ENCODE measurements around the gene SKIC2.

Gene SKIC2

GRCh38 chr6:31949926-31950548 lies 8.9 kb upstream of the SKIC2 start:
- H3K27ac ChIP-seq, result no peak overlapping the region
- TF ChIP-seq, protein P1, sequence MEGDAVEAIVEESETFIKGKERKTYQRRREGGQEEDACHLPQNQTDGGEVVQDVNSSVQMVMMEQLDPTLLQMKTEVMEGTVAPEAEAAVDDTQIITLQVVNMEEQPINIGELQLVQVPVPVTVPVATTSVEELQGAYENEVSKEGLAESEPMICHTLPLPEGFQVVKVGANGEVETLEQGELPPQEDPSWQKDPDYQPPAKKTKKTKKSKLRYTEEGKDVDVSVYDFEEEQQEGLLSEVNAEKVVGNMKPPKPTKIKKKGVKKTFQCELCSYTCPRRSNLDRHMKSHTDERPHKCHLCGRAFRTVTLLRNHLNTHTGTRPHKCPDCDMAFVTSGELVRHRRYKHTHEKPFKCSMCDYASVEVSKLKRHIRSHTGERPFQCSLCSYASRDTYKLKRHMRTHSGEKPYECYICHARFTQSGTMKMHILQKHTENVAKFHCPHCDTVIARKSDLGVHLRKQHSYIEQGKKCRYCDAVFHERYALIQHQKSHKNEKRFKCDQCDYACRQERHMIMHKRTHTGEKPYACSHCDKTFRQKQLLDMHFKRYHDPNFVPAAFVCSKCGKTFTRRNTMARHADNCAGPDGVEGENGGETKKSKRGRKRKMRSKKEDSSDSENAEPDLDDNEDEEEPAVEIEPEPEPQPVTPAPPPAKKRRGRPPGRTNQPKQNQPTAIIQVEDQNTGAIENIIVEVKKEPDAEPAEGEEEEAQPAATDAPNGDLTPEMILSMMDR (IDR thresholded peaks at IDR 0.05; ENCODE audit: low read depth, low read length, missing control alignments), result no peak
- no peaks in the 10 kb centered on the region for H3K27me3 ChIP-seq (replicated peaks)
- H3K36me3 ChIP-seq (replicated peaks), result peaks cover 40% of the 10 kb centered on the region
- in situ Hi-C loops (cut with HindIII; ENCODE audit: low pct_ligation_motif_present, low sequenced_read_pairs), result no loop called here
- H3K4me3 ChIP-seq (ENCODE audit: low read depth, low read length), result no peak overlapping the region
- DNase-seq, result no peak

DNA sequence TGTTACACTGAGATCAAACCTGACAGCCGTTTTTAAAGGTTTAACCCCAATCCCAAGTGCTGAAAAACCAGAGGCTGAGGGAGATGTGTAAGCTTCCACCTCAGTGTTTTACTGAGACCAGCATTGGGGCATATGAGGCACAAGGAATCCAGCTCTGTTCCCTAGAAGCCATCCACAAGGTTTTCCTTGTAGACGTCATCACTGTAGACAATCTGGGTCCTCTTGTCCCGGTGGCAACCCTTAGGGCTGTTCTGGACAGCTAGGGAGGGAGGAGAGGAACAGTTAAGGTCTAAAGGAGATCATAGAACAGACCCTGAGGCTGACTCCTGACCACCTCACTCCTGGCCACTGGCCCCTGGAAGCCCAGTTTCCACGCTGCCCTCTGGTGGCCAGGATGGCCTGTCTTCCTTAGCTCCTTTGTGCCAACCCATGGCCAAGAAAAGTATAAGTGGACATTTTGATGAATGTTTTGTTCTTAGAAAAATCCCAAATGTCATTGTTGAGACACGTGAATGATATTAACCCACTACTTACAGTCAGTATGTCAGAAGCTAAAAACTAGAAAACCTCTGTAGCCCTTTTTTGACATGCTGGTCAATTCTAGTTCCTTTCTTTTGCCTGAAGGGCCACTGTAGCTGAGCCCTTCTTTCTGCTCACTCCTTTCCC lies 6.7 kb upstream of the SKIC2 start:
- Histone ChIP-seq H3K27ac (no peak overlapping the region), H3K4me3 (ENCODE audit: low read depth, low read length) (no peak overlapping the region), H3K36me3 (replicated peaks) (peaks cover 50% of the 10 kb centered on the region), H3K27me3 (replicated peaks) (no peaks in the 10 kb centered on the region)
- in situ Hi-C loops (cut with HindIII; ENCODE audit: low pct_ligation_motif_present, low sequenced_read_pairs), result no loop called here
- DNase-seq, result peak; percentile 46
- TF ChIP-seq, protein P1 (IDR thresholded peaks at IDR 0.05; ENCODE audit: low read depth, low read length, missing control alignments), result peak; percentile 95

DNA sequence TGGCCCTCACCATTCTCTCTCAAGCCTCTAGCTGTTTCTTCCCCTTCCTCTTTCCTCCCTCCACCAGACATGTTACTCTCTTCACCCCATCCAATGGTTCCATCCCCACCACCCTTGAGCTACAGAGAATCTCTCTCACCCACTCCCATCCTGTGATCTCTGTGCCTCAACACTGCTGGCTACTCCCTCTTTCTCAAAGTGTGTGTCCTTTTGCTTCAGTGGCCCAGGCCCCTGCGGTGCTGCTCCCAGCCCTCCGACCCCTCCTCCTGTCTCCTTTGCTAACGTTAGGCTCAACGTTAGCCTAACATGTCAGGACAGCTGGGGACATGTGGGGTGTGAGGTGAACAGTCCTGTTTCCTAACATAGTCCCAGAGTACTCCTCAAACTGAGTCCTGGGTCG lies 6.1 kb upstream of the SKIC2 start:
- H3K27me3 ChIP-seq (replicated peaks), result no peaks in the 10 kb centered on the region
- TF ChIP-seq, protein P1 (IDR thresholded peaks at IDR 0.05; ENCODE audit: low read depth, low read length, missing control alignments), result no peak
- no peak overlapping the region for H3K27ac ChIP-seq
- H3K4me3 ChIP-seq (ENCODE audit: low read depth, low read length), result no peak overlapping the region
- no peak for DNase-seq
- H3K36me3 ChIP-seq (replicated peaks), result peaks cover 50% of the 10 kb centered on the region
- in situ Hi-C loops (cut with HindIII; ENCODE audit: low pct_ligation_motif_present, low sequenced_read_pairs), result no loop called here

DNA sequence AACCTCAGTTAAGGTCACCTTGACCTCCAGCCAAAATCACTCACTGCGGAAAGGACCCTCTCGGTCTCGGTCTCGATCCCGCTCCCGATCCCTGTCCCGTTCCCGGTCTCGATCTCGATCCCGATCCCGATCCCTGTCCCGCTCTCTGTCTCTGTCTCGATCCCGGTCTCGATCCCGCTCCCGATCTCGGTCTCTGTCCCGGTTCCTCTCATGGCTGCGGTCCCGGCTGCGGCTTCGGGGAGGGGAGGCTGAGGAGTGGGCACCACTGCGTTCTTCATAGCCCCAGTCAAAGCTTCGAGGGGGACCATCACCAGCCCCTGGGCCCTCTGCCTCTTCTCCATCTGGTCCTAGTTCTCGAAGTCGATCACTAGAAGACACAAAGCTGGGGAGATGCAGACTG lies 4.5 kb upstream of the SKIC2 start:
- no peaks in the 10 kb centered on the region for H3K27me3 ChIP-seq (replicated peaks)
- H3K36me3 ChIP-seq (replicated peaks), result peaks cover 50% of the 10 kb centered on the region
- TF ChIP-seq, protein P1 (IDR thresholded peaks at IDR 0.05; ENCODE audit: low read depth, low read length, missing control alignments), result no peak
- H3K27ac ChIP-seq, result no peak overlapping the region
- in situ Hi-C loops (cut with HindIII; ENCODE audit: low pct_ligation_motif_present, low sequenced_read_pairs), result no loop called here
- H3K4me3 ChIP-seq (ENCODE audit: low read depth, low read length), result no peak overlapping the region
- no peak for DNase-seq

DNA sequence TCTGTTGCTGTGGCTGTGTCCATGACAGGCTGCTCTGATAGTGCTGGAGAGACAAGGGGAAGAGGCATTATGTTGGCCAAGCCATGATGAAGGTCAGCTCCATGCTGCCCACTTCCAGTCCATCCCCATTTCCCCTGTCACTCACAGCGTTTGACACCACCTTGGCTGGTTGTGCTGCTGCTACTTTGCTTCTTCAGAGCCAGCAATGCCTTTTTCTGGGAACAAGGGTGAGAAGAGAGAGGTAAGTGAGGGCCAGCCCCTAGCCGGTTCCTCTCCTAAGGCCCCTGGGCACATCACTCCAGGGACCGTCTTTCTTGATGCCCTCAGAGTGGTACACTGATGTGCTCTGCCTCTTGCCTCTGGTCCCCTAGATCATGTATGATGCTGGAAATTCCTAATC lies 2.2 kb upstream of the SKIC2 start:
- no peak for DNase-seq
- Histone ChIP-seq H3K4me3 (ENCODE audit: low read depth, low read length) (no peak overlapping the region), H3K27ac (no peak overlapping the region), H3K36me3 (replicated peaks) (peaks cover 50% of the 10 kb centered on the region), H3K27me3 (replicated peaks) (no peaks in the 10 kb centered on the region)
- in situ Hi-C loops (cut with HindIII; ENCODE audit: low pct_ligation_motif_present, low sequenced_read_pairs), result no loop called here
- TF ChIP-seq, protein P1 (IDR thresholded peaks at IDR 0.05; ENCODE audit: low read depth, low read length, missing control alignments), result no peak

- peaks cover 50% of the 10 kb centered on the region for H3K36me3 ChIP-seq (replicated peaks)
- no peak for DNase-seq
- TF ChIP-seq, protein P1 (IDR thresholded peaks at IDR 0.05; ENCODE audit: low read depth, low read length, missing control alignments), result no peak
- in situ Hi-C loops (cut with HindIII; ENCODE audit: low pct_ligation_motif_present, low sequenced_read_pairs), result no loop called here
- H3K4me3 ChIP-seq (ENCODE audit: low read depth, low read length), result peak overlapping the region; percentile 100
- no peaks in the 10 kb centered on the region for H3K27me3 ChIP-seq (replicated peaks)
- peak overlapping the region; percentile 51 for H3K27ac ChIP-seq
Measured at GRCh38 chr6:31958412-31958740, 599 bp upstream of the SKIC2 start.
